HepG2 (cell line): ENCODE measurements around the gene TMEM158. TPM values are rescaled to one million over a fixed set of nuclear protein-coding genes. Genes with fewer than 3 reads are reported as not detected.
A peak's percentile ranks its signal among the peaks of the same experiment; 100 is the strongest.

Source experiments
- ASH2L ChIP-seq: fragments of 300-600, 200-600 bp; sonication (generic); IDR thresholded peaks from 2 replicates; pipeline ENCODE4 v1.7.0; 2017; ENCODE audit warnings: low read depth, mild to moderate bottlenecking, moderate library complexity, mixed read lengths, low read length; ENCODE audit not compliant: insufficient read length
- ATF7 ChIP-seq, 2 experiments: fragments of 450-650 bp in 1 of 2; sonication (generic) in 1 of 2; formaldehyde crosslinking in 1 of 2; IDR thresholded peaks; 2 replicates each; pipeline versions ENCODE4 v1.4.0 to v1.6.1; 2016 to 2020; ENCODE audit warnings: antibody characterized with exemption in 1 of 2, mild to moderate bottlenecking in 1 of 2, missing genetic modification reagents in 1 of 2
- CCDC6 ChIP-seq: sonication (generic); formaldehyde crosslinking; IDR thresholded peaks from 2 replicates; pipeline ENCODE4 v1.8.1; 2022; ENCODE audit warnings: mild to moderate bottlenecking, missing genetic modification reagents, moderate library complexity
- CREM ChIP-seq, 2 experiments: sonication (generic) in 1 of 2; formaldehyde crosslinking in 1 of 2; IDR thresholded peaks; 2 replicates each; pipeline versions ENCODE4 v1.4.0 to v1.6.1; 2016 to 2020; ENCODE audit warnings: antibody characterized with exemption in 1 of 2, mild to moderate bottlenecking in 1 of 2, missing genetic modification reagents in 1 of 2
- EEA1 ChIP-seq: sonication (generic); formaldehyde crosslinking; IDR thresholded peaks from 2 replicates; pipeline ENCODE4 v1.5.1; 2020; ENCODE audit warnings: mild to moderate bottlenecking, missing genetic modification reagents, borderline replicate concordance
- FOXM1 ChIP-seq: sonication (generic); formaldehyde crosslinking; IDR thresholded peaks from 2 replicates; pipeline ENCODE4 v1.5.0; 2020; ENCODE audit warnings: missing genetic modification reagents
- HIVEP1 ChIP-seq: sonication (generic); formaldehyde crosslinking; IDR thresholded peaks from 2 replicates; pipeline ENCODE4 v1.4.0; 2020; ENCODE audit warnings: mild to moderate bottlenecking, missing genetic modification reagents
- HNRNPL ChIP-seq: fragments of 200-400 bp; formaldehyde crosslinking; IDR thresholded peaks from 2 replicates; pipeline ENCODE4 v1.6.1; 2017; ENCODE audit warnings: mild to moderate bottlenecking, low read depth, low read length
- KDM5A ChIP-seq: fragments of 200-600 bp; sonication (generic); IDR thresholded peaks from 2 replicates; pipeline ENCODE4 v1.7.0; 2018; ENCODE audit warnings: antibody characterized with exemption, mild to moderate bottlenecking, low read length, borderline replicate concordance
- KLF11 ChIP-seq: IDR thresholded peaks from 2 replicates; pipeline ENCODE4 v1.6.1; 2016; ENCODE audit warnings: missing compliant biosample characterization
- KLF6 ChIP-seq: IDR thresholded peaks from 2 replicates; pipeline ENCODE4 v1.8.0; 2016; ENCODE audit warnings: missing biosample characterization, missing genetic modification reagents
- SOX13 ChIP-seq, 3 experiments: fragments of 450-650 bp in 1 of 3; sonication (generic) in 1 of 3; formaldehyde crosslinking in 1 of 3; IDR thresholded peaks in 2 of 3; conservative IDR thresholded peaks in 1 of 3; 2 replicates each; pipeline versions ENCODE4 v1.5.0 to v1.6.1; 2016 to 2020; ENCODE audit warnings: antibody characterized with exemption in 1 of 3, mild to moderate bottlenecking in 1 of 3, missing compliant biosample characterization in 1 of 3, missing genetic modification reagents in 1 of 3, moderate library complexity in 1 of 3
- YEATS4 ChIP-seq: sonication (generic); formaldehyde crosslinking; IDR thresholded peaks from 2 replicates; pipeline ENCODE4 v1.4.0; 2020; ENCODE audit warnings: missing genetic modification reagents, borderline replicate concordance
- ZNF124 ChIP-seq: sonication (generic); formaldehyde crosslinking; IDR thresholded peaks from 2 replicates; pipeline ENCODE4 v1.4.0; 2020; ENCODE audit warnings: missing genetic modification reagents
- ZNF138 ChIP-seq: sonication (generic); formaldehyde crosslinking; IDR thresholded peaks from 2 replicates; pipeline ENCODE4 v1.5.0; 2020; ENCODE audit warnings: mild to moderate bottlenecking, low read depth, missing genetic modification reagents
- ZNF143 ChIP-seq: sonication (generic); formaldehyde crosslinking; IDR thresholded peaks from 2 replicates; pipeline ENCODE4 v1.4.0; 2020; ENCODE audit warnings: missing genetic modification reagents
- ZNF501 ChIP-seq: sonication (generic); formaldehyde crosslinking; IDR thresholded peaks from 2 replicates; pipeline ENCODE4 v1.5.1; 2020; ENCODE audit warnings: mild to moderate bottlenecking, moderate library complexity, missing genetic modification reagents
- polyA plus RNA-seq, 8 experiments: library from polyadenylated mRNA; depleted of rRNA in 3 of 8; stranded (reverse) in 7 of 8; unstranded in 1 of 8; fragments of >200 nt; fragmentation: Illumina TruSeq in 4 of 8; extraction: Trizol in 4 of 8; gene quantifications; 2 replicates each; pipeline versions ENCODE4 v1.2.1 to v1.2.3, GENCODE V29; 2011 to 2016; ENCODE audit warnings: low read depth in 4 of 8, missing spikeins in 1 of 8, mixed read lengths in 1 of 8; ENCODE audit not compliant: insufficient read depth in 1 of 8
- total RNA-seq, 5 experiments: library from RNA; depleted of rRNA; stranded (reverse); fragments of >200 nt; fragmentation: Illumina TruSeq; extraction: Trizol; gene quantifications; 2 replicates each; pipeline ENCODE4 v1.2.3, GENCODE V29; 2016; ENCODE audit warnings: low read depth in 1 of 5
- TF ChIP-seq, protein P1 (sequence below): sonication (generic); formaldehyde crosslinking; IDR thresholded peaks from 2 replicates; pipeline ENCODE4 v1.5.0; 2020; ENCODE audit warnings: mild to moderate bottlenecking, missing genetic modification reagents
- TF ChIP-seq, protein P2 (sequence below): sonication (generic); formaldehyde crosslinking; IDR thresholded peaks from 2 replicates; pipeline ENCODE4 v1.5.0; 2020; ENCODE audit warnings: missing genetic modification reagents
- TF ChIP-seq, protein P3 (sequence below): IDR thresholded peaks from 2 replicates; pipeline ENCODE4 v1.6.1; 2016; ENCODE audit warnings: missing compliant biosample characterization, missing genetic modification reagents, borderline replicate concordance
- TF ChIP-seq, protein P4 (sequence below): sonication (generic); formaldehyde crosslinking; IDR thresholded peaks from 2 replicates; pipeline ENCODE4 v1.8.0; 2022; ENCODE audit warnings: missing genetic modification reagents, low read depth, mild to moderate bottlenecking, borderline replicate concordance
- TF ChIP-seq, protein P5 (sequence below): sonication (generic); formaldehyde crosslinking; IDR thresholded peaks from 2 replicates; pipeline ENCODE4 v1.4.0; 2020; ENCODE audit warnings: mild to moderate bottlenecking, low read depth, missing genetic modification reagents

The TMEM158 gene
- total and polyA plus RNA-seq, 2 of the 13 experiments (the other 11 are each of a cell fraction or from before 2014, with no cell fraction given) = 0.13 TPM; not detected in 1

DNA sequence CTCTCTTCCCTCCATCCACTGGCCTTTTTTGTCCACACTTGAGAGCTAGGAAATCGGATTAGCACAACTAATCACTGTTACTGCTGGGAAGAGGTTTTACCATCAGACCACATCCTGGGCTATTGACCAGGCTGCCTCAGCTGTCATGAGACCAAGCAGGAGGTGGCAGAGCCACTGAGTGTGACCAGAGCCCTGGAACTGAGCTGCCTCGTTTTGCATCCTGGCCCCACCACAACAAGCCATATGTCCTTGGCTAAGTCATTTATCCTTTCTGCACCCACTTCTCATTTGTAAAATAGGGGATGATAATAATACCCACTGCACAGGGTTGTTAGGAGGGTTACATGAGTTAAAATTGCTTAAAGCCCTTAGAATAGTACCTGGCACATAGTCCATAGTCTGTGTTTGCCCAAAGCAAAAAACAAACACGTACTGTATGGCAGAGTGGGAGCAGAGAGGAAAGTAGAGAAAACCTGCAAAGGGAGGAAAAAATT, 34.1 kb downstream of the TMEM158 start (continued):
- TF ChIP-seq SOX13 (IDR thresholded peaks at IDR 0.05) (no peak), SOX13 (CRISPR knock-in tag; conservative IDR thresholded peaks at IDR 0.05 in 1 of 2, IDR thresholded peaks at IDR 0.05 in 1 of 2) (0 out of 4 replicates have a peak, but pooled peaks of 1 of the 2 experiments have one; percentile 35), HNRNPL (0 out of 2 replicates have a peak, but pooled peaks have one; percentile 27), YEATS4 (peak; percentile 54; the same call in 1 of the 2 replicates), HIVEP1 (CRISPR knock-in tag) (no peak), FOXM1 (CRISPR knock-in tag) (no peak), ZNF143 (CRISPR knock-in tag) (no peak), ZNF124 (CRISPR knock-in tag) (peak; percentile 57; the same call in 1 of the 2 replicates), ATF7 (IDR thresholded peaks at IDR 0.05) (no peak), ATF7 (CRISPR knock-in tag; IDR thresholded peaks at IDR 0.05) (no peak), CREM (IDR thresholded peaks at IDR 0.05) (peak; percentile 55; the same call in 1 of the 2 replicates), CREM (CRISPR knock-in tag; IDR thresholded peaks at IDR 0.05) (no peak), CCDC6 (CRISPR knock-in tag) (no peak), ZNF138 (no peak), KLF6 (CRISPR knock-in tag) (no peak), EEA1 (CRISPR knock-in tag) (no peak), KLF11 (no peak), ZNF501 (CRISPR knock-in tag) (0 out of 2 replicates have a peak, but pooled peaks have one; percentile 29), ASH2L (peak; percentile 64), KDM5A (no peak)
- TF ChIP-seq, protein P1, sequence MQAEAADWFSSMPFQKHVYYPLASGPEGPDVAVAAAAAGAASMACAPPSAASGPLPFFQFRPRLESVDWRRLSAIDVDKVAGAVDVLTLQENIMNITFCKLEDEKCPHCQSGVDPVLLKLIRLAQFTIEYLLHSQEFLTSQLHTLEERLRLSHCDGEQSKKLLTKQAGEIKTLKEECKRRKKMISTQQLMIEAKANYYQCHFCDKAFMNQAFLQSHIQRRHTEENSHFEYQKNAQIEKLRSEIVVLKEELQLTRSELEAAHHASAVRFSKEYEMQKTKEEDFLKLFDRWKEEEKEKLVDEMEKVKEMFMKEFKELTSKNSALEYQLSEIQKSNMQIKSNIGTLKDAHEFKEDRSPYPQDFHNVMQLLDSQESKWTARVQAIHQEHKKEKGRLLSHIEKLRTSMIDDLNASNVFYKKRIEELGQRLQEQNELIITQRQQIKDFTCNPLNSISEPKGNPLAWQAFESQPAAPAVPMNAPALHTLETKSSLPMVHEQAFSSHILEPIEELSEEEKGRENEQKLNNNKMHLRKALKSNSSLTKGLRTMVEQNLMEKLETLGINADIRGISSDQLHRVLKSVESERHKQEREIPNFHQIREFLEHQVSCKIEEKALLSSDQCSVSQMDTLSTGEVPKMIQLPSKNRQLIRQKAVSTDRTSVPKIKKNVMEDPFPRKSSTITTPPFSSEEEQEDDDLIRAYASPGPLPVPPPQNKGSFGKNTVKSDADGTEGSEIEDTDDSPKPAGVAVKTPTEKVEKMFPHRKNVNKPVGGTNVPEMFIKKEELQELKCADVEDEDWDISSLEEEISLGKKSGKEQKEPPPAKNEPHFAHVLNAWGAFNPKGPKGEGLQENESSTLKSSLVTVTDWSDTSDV (CRISPR knock-in tag) = no peak
- TF ChIP-seq, protein P2, sequence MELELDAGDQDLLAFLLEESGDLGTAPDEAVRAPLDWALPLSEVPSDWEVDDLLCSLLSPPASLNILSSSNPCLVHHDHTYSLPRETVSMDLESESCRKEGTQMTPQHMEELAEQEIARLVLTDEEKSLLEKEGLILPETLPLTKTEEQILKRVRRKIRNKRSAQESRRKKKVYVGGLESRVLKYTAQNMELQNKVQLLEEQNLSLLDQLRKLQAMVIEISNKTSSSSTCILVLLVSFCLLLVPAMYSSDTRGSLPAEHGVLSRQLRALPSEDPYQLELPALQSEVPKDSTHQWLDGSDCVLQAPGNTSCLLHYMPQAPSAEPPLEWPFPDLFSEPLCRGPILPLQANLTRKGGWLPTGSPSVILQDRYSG = no peak
- TF ChIP-seq, protein P3, sequence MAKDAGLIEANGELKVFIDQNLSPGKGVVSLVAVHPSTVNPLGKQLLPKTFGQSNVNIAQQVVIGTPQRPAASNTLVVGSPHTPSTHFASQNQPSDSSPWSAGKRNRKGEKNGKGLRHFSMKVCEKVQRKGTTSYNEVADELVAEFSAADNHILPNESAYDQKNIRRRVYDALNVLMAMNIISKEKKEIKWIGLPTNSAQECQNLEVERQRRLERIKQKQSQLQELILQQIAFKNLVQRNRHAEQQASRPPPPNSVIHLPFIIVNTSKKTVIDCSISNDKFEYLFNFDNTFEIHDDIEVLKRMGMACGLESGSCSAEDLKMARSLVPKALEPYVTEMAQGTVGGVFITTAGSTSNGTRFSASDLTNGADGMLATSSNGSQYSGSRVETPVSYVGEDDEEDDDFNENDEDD (CRISPR knock-in tag) = no peak
- TF ChIP-seq, protein P4, sequence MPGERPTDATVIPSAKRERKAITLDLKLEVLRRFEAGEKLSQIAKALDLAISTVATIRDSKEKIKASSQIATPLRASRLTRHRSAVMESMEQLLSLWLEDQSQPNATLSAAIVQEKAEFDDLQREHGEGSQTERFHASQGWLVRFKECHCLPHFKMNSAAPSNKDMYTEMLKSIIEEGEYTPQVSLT (CRISPR knock-in tag) = no peak
- TF ChIP-seq, protein P5, sequence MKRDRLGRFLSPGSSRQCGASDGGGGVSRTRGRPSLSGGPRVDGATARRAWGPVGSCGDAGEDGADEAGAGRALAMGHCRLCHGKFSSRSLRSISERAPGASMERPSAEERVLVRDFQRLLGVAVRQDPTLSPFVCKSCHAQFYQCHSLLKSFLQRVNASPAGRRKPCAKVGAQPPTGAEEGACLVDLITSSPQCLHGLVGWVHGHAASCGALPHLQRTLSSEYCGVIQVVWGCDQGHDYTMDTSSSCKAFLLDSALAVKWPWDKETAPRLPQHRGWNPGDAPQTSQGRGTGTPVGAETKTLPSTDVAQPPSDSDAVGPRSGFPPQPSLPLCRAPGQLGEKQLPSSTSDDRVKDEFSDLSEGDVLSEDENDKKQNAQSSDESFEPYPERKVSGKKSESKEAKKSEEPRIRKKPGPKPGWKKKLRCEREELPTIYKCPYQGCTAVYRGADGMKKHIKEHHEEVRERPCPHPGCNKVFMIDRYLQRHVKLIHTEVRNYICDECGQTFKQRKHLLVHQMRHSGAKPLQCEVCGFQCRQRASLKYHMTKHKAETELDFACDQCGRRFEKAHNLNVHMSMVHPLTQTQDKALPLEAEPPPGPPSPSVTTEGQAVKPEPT = no peak
